ENCODE measurements around the gene CYP27B1.
"Not testable (repeated sequence)": the region's sequence is repeated elsewhere in the genome, so short reads cannot be mapped to it uniquely, and the experiment has no call there.

Gene CYP27B1

DNA sequence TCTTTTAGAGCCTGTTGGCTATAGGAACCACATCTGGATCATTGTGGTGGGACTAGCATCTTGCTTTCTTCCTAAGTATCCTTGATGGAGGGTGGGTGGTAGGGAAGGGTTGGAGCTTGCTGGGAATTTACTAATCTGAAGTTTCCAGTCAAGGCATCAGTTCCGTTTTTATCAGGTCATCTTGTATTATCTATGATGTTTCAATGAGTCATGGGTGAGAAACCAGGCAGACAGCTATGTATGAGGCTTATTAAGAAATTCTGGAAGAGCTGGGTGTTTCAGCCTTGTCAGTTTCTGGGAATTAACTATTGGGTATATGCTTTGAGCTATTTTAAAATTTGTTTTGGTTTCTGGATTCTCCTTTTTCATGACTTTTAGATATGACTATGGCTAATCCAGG is 27.0 kb upstream of the CYP27B1 start:
- in situ Hi-C loops (cut with HindIII; ENCODE audit: low sequenced_read_pairs), result no loop called here

GRCh38 chr12:57783861-57784260 is 17.0 kb upstream of the CYP27B1 start:
- in situ Hi-C loops (cut with HindIII; ENCODE audit: low sequenced_read_pairs), result no loop called here

DNA sequence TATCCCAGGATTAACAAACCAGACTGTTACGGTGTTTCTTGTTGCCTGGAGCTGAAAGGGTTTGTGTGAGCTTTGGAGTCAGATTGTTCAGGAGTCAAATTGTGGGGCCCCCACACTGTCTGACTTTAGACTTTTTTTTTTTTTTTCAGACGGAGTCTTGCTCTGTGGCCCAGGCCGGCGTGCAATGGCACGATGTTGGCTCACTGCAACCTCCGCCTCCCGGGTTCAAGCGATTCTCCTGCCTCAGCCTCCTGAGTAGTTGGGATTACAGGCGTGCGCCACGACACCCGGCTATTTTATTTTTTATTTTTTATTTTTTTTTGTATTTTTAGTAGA is 16.6 kb upstream of the CYP27B1 start:
- in situ Hi-C loops (cut with HindIII; ENCODE audit: low sequenced_read_pairs), result no loop called here

- in situ Hi-C loops (cut with HindIII; ENCODE audit: low sequenced_read_pairs), result no loop called here
These were observed 16.0 kb upstream of the CYP27B1 start, which contains the start of gene TSFM for GRCh38 chr12:57782608-57783465. TSFM (plus strand) TSS chr12:57782787; CDS start chr12:57782802, 15 bp downstream.

DNA sequence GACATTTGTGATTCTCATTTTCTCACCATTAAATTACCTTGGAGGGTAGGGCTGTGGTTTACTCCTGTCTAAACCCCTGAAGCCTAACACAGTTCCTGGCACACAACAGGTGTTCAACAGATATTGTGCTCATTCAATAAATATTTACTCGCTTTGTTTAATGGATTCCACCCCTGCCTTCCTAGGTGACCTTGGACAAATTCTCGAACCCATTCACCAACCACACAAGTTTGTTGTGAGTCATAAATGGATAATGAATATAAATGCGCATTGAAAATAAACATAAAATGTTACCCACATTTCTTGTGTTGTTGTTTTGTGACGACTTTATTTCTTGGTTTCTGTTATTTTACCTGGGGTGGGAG is 15.3 kb upstream of the CYP27B1 start:
- in situ Hi-C loops (cut with HindIII; ENCODE audit: low sequenced_read_pairs), result no loop called here

- in situ Hi-C loops (cut with HindIII; ENCODE audit: low sequenced_read_pairs), result no loop called here
These were observed 14.9 kb upstream of the CYP27B1 start for GRCh38 chr12:57781801-57782200.

- in situ Hi-C loops (cut with HindIII; ENCODE audit: low sequenced_read_pairs), result no loop called here
These were observed 14.4 kb upstream of the CYP27B1 start for GRCh38 chr12:57781244-57781643.

GRCh38 chr12:57780284-57780897 is 13.5 kb upstream of the CYP27B1 start:
- in situ Hi-C loops (cut with HindIII; ENCODE audit: low sequenced_read_pairs), result no loop called here

- in situ Hi-C loops (cut with HindIII; ENCODE audit: low sequenced_read_pairs), result no loop called here
These were observed 12.9 kb upstream of the CYP27B1 start for GRCh38 chr12:57779736-57780135.

DNA sequence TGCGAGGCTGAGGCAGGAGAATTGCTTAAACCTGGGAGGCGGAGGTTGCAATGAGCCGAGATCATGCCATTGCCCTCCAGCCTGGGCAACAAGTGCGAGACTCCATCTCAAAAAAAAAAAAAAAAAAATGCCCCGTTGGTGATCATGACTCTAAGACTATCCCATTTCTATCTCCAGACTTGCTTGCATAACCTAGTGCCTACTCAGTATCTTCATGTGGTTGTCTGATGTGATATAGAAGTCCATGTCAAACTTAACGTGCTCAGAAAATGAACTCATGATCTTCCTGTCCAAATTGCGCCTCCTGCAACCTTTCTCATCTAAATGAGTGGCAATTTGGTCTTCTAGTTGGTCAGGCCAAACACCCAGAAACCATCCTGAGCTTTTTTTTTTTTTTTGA is 11.0 kb upstream of the CYP27B1 start:
- in situ Hi-C loops (cut with HindIII; ENCODE audit: low sequenced_read_pairs), result no loop called here

DNA sequence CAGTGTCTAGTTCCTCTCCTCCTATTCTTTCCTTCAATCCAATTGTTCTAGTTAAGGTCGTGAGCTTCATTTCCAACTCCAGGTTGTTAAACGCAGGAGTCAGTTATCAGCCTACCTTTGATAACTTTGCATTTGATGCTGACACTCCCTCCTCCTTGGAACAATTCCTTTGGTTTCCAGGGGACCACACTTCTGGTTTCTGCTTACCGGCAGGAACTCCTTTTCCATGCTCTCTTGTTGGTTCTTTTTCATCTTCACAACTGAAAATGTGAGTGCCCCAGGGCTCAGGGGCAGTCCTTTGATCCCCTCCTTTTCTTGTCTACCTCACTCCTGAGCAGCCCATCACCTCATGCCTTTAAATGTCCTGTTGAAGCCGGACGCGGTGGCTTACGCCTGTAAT is 10.5 kb upstream of the CYP27B1 start:
- in situ Hi-C loops (cut with HindIII; ENCODE audit: low sequenced_read_pairs), result no loop called here

DNA sequence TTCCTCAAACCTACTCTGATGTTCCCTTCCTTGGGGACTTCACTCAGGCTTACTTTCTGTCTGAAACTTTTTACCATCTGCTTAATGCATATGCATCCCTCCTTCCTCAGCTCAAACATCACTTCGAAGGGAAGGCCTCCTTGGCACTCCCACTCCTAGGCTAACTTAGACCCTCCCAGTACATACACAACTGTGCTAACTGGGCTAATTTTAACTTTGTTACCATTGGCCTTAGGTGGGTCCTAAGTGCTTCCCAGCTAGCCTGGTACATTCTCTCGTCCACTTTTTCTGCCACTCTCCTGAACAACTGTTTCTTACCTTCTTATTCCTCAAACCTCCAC is 9.3 kb upstream of the CYP27B1 start:
- in situ Hi-C loops (cut with HindIII; ENCODE audit: low sequenced_read_pairs), result no loop called here

DNA sequence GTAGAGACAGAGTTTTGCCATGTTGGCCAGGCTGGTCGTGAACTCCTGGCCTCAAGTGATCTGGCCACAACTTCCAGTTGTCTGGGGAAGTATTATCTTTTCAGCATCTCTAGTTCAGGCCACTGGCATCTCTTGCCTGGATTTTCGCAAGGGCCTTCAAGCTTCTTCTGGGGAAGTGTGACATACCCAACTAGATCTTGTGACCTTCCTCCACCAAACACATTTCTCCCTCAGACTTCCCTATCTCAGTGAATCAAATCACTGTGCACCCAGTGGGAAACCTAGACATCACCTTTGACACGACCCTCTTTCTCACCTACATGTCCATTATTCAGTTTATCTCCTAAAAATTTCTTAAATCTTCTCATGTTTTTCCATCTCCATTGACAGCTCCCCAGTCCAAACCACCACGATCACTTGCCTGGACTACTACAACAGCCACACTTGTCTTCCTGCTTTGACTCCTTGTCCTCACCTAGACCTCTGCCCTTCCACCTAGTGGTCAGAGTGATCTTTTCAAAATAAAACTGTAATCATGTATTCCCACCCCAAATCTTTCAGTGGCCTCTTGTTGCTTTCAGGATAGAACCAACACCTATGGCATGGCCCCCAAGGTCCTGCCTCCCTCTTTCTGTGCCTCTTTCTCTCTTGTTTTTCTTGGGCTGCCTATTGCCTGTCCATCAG is 8.8 kb upstream of the CYP27B1 start:
- in situ Hi-C loops (cut with HindIII; ENCODE audit: low sequenced_read_pairs), result no loop called here

DNA sequence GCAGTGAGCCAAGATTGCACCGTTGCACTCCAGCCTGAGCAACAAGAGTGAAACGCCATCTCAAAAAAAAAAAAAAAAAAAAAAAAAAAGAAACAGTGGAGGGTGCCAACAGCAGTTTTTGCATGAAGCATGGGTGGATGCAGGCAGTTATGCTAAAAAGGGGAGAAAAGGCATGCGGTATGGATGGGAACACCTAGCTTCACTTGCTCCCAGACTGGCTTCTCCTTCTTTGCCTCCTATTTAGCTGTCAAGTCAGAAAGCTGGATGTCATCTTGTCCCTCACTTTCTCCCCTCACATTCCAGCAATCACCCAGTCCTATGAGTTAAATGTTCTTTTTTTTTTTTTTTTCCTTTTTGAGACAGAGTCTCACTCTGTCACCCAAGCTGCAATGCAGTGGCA is 8.2 kb upstream of the CYP27B1 start:
- in situ Hi-C loops (cut with HindIII; ENCODE audit: low sequenced_read_pairs), result no loop called here

- in situ Hi-C loops (cut with HindIII; ENCODE audit: low sequenced_read_pairs), result not testable (repeated sequence)
These were observed 7.8 kb upstream of the CYP27B1 start for GRCh38 chr12:57774634-57775033.

DNA sequence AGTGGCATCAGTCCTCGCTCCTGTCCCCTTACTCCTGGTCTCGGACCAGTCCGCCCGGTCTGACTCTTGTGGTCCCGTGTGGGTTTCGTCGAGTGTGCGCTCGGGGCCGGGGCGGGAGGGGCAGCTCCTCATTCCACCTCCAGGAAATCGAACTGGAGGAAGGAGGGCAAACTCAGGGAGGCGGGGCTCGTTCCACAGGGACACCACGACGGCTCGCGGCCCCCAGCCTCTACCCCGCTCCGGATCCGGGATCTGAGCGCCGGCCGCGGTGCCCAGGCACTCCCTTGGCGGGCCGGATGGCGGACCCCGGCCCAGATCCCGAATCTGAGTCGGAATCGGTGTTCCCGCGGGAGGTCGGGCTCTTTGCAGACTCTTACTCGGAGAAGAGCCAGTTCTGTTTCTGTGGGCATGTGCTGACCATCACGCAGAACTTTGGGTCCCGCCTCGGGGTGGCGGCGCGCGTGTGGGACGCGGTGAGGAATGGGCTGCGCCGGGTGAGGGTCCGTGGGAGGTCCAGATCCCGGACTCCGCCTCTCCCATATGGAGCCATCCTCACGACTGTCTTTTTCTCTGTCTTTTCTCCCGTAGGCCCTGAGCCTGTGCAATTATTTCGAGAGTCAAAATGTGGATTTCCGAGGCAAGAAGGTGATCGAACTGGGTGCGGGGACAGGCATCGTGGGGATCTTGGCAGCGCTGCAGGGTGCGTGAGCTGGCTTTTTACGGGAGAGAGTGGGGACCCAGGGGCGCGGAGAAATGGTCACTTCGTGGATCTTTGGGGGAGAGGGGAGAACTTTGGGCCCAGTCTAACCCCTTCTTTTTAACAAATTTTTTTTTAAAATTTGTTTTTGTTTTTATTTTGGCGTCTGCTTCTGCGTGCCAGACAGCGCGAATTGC is 5.8 kb upstream of the CYP27B1 start, which contains the start of gene EEF1AKMT3:
Gene EEF1AKMT3 (plus strand): TSS at position 186 of the 894 bp plus-strand sequence. CDS start 111 bp downstream, at position 297.
- in situ Hi-C loops (cut with HindIII; ENCODE audit: low sequenced_read_pairs), result no loop called here

DNA sequence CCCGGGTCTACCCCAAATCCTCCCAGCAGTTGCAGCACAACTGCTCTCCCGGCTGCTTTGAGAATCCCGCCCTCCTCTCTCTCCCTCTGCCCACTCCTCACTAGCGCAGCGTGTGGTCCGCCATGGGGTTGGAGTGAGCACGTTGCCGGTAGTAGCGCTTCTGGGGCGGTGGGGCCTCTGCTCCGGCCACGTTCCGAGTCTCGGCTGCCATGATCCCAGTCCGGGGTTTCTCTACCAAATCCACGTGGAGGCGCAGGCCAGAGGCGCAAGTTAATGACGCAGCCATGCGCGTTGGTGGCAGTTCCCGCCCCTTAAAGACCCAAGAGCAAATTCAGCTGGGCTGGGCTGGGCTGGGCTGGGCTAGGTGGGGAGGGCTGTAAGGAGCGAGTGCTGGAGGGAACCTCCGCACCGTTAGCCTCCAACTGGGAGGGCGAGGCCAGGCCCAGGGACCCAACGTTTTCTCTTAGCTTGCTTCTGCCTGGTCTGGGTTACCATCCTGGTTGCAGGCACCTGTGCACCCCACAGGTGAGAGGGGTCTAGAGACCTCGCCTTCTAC is 5.1 kb upstream of the CYP27B1 start, which contains the start of gene METTL1:
Gene METTL1 (minus strand): TSS at position 233 of the 556 bp plus-strand sequence. CDS start 22 bp downstream, at position 211.
- in situ Hi-C loops (cut with HindIII; ENCODE audit: low sequenced_read_pairs), result no loop called here

DNA sequence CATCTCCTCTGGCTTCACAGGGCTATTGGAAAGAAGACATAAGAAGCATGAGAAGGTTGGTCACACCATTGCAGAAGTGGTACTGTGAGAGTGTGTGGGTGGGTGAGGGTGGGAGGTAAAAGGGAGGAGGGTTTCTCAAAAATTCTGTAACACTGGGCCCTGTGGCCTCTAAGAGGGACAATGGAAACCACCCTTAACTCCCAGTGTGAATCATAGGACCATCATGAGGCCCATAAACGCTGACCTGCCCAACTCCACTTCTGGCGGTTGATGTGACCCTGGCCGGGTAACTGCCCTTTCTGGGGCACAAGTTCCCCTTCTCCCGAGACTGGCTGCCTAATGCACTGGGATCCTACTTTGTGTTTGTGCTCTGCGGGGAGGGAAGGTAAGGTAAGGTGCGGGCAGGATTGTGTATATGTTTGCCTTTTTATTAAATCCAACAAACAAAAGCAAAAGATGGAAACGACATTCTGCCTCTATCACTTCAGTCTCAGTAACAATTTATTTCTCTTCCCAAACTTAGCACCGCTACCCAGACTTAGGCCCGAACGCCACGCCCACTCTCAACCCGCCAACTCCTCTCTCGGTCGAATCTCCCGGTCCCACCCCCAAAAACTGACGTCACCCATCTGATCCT is 4.5 kb upstream of the CYP27B1 start:
- in situ Hi-C loops (cut with HindIII; ENCODE audit: low sequenced_read_pairs), result no loop called here

DNA sequence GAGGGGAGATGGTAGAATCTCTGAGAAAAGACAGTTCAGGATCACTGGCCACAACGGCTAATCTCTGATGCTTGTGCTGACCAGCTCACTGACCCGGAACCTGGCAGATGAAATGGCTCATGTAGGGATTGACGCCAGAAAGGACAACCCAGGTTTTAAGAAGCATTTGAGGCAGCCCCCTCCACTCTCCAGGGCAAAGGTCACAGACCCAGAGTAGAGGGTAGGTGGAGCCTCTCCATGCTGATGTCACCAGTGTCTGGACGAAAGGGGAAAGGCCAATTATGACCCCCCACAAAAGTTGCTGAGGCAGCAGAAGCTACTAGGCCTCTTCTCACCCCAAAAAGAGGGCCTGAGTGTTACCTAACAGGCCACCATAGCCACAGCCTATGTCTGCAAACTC is 3.9 kb upstream of the CYP27B1 start:
- in situ Hi-C loops (cut with HindIII; ENCODE audit: low sequenced_read_pairs), result no loop called here

GRCh38 chr12:57769594-57769993 is 2.7 kb upstream of the CYP27B1 start:
- in situ Hi-C loops (cut with HindIII; ENCODE audit: low sequenced_read_pairs), result no loop called here
